GM21515 (cell line): ENCODE measurements around the gene NCAPD2.
A peak's percentile ranks its signal among the peaks of the same experiment; 100 is the strongest.
"Not testable (repeated sequence)": the region's sequence is repeated elsewhere in the genome, so short reads cannot be mapped to it uniquely, and the experiment has no call there.

ENCODE experiments used
- ATAC-seq: cut with Tn5 transposase; IDR thresholded peaks from one replicate; pipeline ENCODE4 v1.9.1; 2021; ENCODE audit not compliant: unreplicated experiment

Gene NCAPD2

GRCh38 chr12:6494258-6494743, 399 bp downstream of the NCAPD2 start:
- no peak for ATAC-seq

- ATAC-seq: no peak
Measured at GRCh38 chr12:6494968-6495367, 1.1 kb downstream of the NCAPD2 start.

GRCh38 chr12:6497291-6497690, 3.4 kb downstream of the NCAPD2 start:
- ATAC-seq: not testable (repeated sequence)

- ATAC-seq: no peak
Measured at GRCh38 chr12:6500466-6500865, 6.6 kb downstream of the NCAPD2 start.

GRCh38 chr12:6507102-6507998, 13.4 kb downstream of the NCAPD2 start:
- ATAC-seq: no peak

- no peak for ATAC-seq
Measured at GRCh38 chr12:6508087-6508486, 14.2 kb downstream of the NCAPD2 start.

GRCh38 chr12:6520186-6520585, 26.3 kb downstream of the NCAPD2 start:
- no peak for ATAC-seq

GRCh38 chr12:6522193-6522592, 28.3 kb downstream of the NCAPD2 start:
- no peak for ATAC-seq

GRCh38 chr12:6523708-6524107, 29.8 kb downstream of the NCAPD2 start:
- ATAC-seq: no peak

GRCh38 chr12:6524648-6525047, 30.7 kb downstream of the NCAPD2 start:
- ATAC-seq: no peak

- no peak for ATAC-seq
Measured at GRCh38 chr12:6526201-6526600, 32.3 kb downstream of the NCAPD2 start.

- no peak for ATAC-seq
Measured at GRCh38 chr12:6526766-6527525, 33.0 kb downstream of the NCAPD2 start.

- no peak for ATAC-seq
Measured at GRCh38 chr12:6527711-6528110, 33.8 kb downstream of the NCAPD2 start.

- no peak for ATAC-seq
Measured at GRCh38 chr12:6528539-6529235, 34.8 kb downstream of the NCAPD2 start.

- no peak for ATAC-seq
Measured at GRCh38 chr12:6529291-6529737, 35.4 kb downstream of the NCAPD2 start.

- ATAC-seq: no peak
Measured at GRCh38 chr12:6530576-6531260, 36.8 kb downstream of the NCAPD2 start.

- ATAC-seq: no peak
Measured at GRCh38 chr12:6532051-6532926, 38.4 kb downstream of the NCAPD2 start.

GRCh38 chr12:6532927-6533652, 39.2 kb downstream of the NCAPD2 start:
- ATAC-seq: peak; percentile 12

- ATAC-seq: peak; percentile 11
Measured at GRCh38 chr12:6533653-6533922, 39.7 kb downstream of the NCAPD2 start.
